DOHH2 (cell line): ENCODE data around the gene C15orf40.

ENCODE experiments used
- H3F3A ChIP-seq: fragments of 200-600 bp; sonication (generic), shearing (Covaris generic); 2 replicates; pipeline ENCODE4 v1.6.0; 2016; ENCODE audit warnings: antibody characterized with exemption, mild to moderate bottlenecking; ENCODE audit not compliant: control insufficient read depth, insufficient read depth
- H3K27ac ChIP-seq: fragments of 200-600 bp; sonication (generic); 2 replicates; pipeline ENCODE4 v1.5.1; 2014; ENCODE audit warnings: low read depth, mild to moderate bottlenecking, low read length, moderate library complexity
- H3K27me3 ChIP-seq: fragments of 200-600 bp; sonication (generic); 2 replicates; pipeline ENCODE4 v1.6.1; 2014; ENCODE audit warnings: mild to moderate bottlenecking, low read length, mixed read lengths; ENCODE audit not compliant: control insufficient read depth
- H3K36me3 ChIP-seq: fragments of 200-600 bp; sonication (generic); 2 replicates; pipeline ENCODE4 v1.6.1; 2014; ENCODE audit warnings: mild to moderate bottlenecking, low read length, moderate library complexity, mixed read lengths; ENCODE audit not compliant: control insufficient read depth
- H3K4me1 ChIP-seq: fragments of 200-600 bp; sonication (generic); 2 replicates; pipeline ENCODE4 v1.6.1; 2014; ENCODE audit warnings: mild to moderate bottlenecking, low read length, mixed read lengths; ENCODE audit not compliant: control insufficient read depth
- H3K4me2 ChIP-seq: fragments of 200-600 bp; sonication (generic); 2 replicates; pipeline ENCODE4 v1.6.0; 2014; ENCODE audit warnings: mild to moderate bottlenecking, low read length, moderate library complexity
- H3K4me3 ChIP-seq: fragments of 200-600 bp; sonication (generic); 2 replicates; pipeline ENCODE4 v1.5.1; 2014; ENCODE audit warnings: mild to moderate bottlenecking, low read length, mixed read lengths
- H3K79me2 ChIP-seq: fragments of 200-600 bp; sonication (generic); 2 replicates; pipeline ENCODE4 v1.6.1; 2014; ENCODE audit warnings: mild to moderate bottlenecking, low read length, mixed read lengths; ENCODE audit not compliant: control insufficient read depth
- H3K9me2 ChIP-seq: fragments of 200-600 bp; sonication (generic); replicated peaks from 2 replicates; pipeline ENCODE4 v1.6.1; 2014; ENCODE audit warnings: mild to moderate bottlenecking, low read length, mixed read lengths; ENCODE audit not compliant: control insufficient read depth
- H3K9me3 ChIP-seq: fragments of 200-600 bp; sonication (generic); 2 replicates; pipeline ENCODE4 v1.6.1; 2014; ENCODE audit warnings: antibody characterized with exemption, low read length, mixed read lengths; ENCODE audit not compliant: control insufficient read depth, insufficient read depth
- H4K20me1 ChIP-seq: fragments of 200-600 bp; sonication (generic); 2 replicates; pipeline ENCODE4 v1.6.0; 2014; ENCODE audit warnings: low read depth, mild to moderate bottlenecking, antibody characterized with exemption, low read length, moderate library complexity; ENCODE audit not compliant: control insufficient read depth, insufficient read depth
- CTCF ChIP-seq: fragments of 200-600 bp; sonication (generic); IDR thresholded peaks from one replicate; pipeline ENCODE4 v1.5.1; 2014; ENCODE audit warnings: antibody characterized with exemption, mild to moderate bottlenecking, low read depth, low read length; ENCODE audit not compliant: poor library complexity, severe bottlenecking
- EZH2phosphoT487 ChIP-seq: fragments of 200-600 bp; sonication (generic); IDR thresholded peaks from 2 replicates; pipeline ENCODE4 v1.6.1; 2017; ENCODE audit warnings: borderline replicate concordance, mild to moderate bottlenecking, antibody characterized with exemption, low read length, moderate library complexity, mixed read lengths

The C15orf40 gene

GRCh38 chr15:83016906-83017305 lies 5.5 kb upstream of the C15orf40 start:
- Histone ChIP-seq H3K4me3 (no peak overlapping the region), H3K27me3 (no peaks in the 10 kb centered on the region), H4K20me1 (no peaks in the 10 kb centered on the region), H3K9me2 (no peaks in the 10 kb centered on the region), H3K4me2 (no peak overlapping the region), H3K9me3 (no peaks in the 10 kb centered on the region), H3K27ac (no peak overlapping the region), H3K36me3 (peaks cover 44% of the 10 kb centered on the region), H3K4me1 (peaks cover 9% of the 10 kb centered on the region), H3K79me2 (peaks cover 7% of the 10 kb centered on the region), H3F3A (peaks cover 29% of the 10 kb centered on the region)
- TF ChIP-seq CTCF (no peak), EZH2phosphoT487 (no peak)

GRCh38 chr15:83015361-83015760 lies 3.9 kb upstream of the C15orf40 start:
- no peak overlapping the region for H3K4me2 ChIP-seq
- H3K36me3 ChIP-seq, result peaks cover 37% of the 10 kb centered on the region
- H3K9me3 ChIP-seq, result no peaks in the 10 kb centered on the region
- no peak overlapping the region for H3K4me3 ChIP-seq
- peaks cover 20% of the 10 kb centered on the region for H3K79me2 ChIP-seq
- H3K27me3 ChIP-seq, result no peaks in the 10 kb centered on the region
- peaks cover 24% of the 10 kb centered on the region for H3F3A ChIP-seq
- H4K20me1 ChIP-seq, result peaks cover 4% of the 10 kb centered on the region; the same call in 1 of the 2 replicates
- H3K9me2 ChIP-seq, result no peaks in the 10 kb centered on the region
- TF ChIP-seq CTCF (no peak), EZH2phosphoT487 (no peak)
- H3K4me1 ChIP-seq, result peaks cover 16% of the 10 kb centered on the region
- no peak overlapping the region for H3K27ac ChIP-seq

GRCh38 chr15:83014205-83014653 lies 2.8 kb upstream of the C15orf40 start:
- TF ChIP-seq EZH2phosphoT487, result no peak
- TF ChIP-seq CTCF, result no peak
- Histone ChIP-seq H3K9me2 (no peaks in the 10 kb centered on the region), H4K20me1 (peaks cover 8% of the 10 kb centered on the region; the same call in 1 of the 2 replicates), H3K9me3 (no peaks in the 10 kb centered on the region), H3K27ac (no peak overlapping the region), H3K36me3 (peaks cover 40% of the 10 kb centered on the region), H3K4me3 (no peak overlapping the region), H3K4me2 (0 out of 2 replicates have a peak overlapping the region, but pooled peaks have one; percentile 17), H3K79me2 (peaks cover 31% of the 10 kb centered on the region), H3K27me3 (no peaks in the 10 kb centered on the region), H3K4me1 (peaks cover 23% of the 10 kb centered on the region), H3F3A (peaks cover 23% of the 10 kb centered on the region)
